ENCODE data around the gene TAB3.

TAB3 gene

DNA sequence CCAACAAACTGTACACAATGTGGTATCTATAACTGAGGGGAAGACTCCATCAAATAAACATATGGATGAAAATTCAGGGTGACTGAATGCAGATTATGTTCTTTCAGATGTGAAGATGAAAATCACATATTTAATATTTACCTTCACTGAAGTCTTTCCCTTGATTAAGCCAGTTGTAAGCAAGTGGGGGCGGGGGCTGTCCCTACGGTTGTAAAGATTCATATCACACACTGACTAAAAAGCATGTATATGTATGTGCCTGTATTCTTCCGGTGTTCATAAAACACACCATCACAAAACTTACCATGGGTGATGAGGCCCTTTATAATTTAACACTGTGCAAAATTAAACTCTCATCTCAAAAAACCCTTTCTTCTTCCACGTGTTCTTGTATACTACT is 1.3 kb downstream of the TAB3 start:
- DNase-seq (ENCODE audit: low read depth) = no peak
- H3K4me3 ChIP-seq (ENCODE audit: low read depth, low read length) = peak overlapping the region; percentile 63

DNA sequence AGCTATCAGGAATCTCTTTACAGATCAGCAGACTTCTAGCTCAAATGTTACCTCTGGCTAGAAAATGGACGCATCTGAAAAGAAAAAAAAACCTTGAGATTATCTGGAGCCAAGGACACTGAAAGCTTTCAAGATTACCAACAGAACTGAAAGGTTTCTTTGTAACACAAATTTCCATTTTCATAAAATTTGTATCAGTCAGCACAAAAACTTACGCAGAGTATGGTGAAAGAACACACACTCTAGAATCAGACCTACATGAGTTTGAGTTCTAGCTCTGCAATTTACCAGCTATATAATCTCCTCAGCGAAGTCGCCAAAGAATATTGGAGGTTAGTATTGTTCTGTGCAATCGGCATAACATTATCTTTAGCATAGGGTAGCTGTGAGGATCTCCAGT is 1.8 kb downstream of the TAB3 start:
- H3K4me3 ChIP-seq (ENCODE audit: low read depth, low read length) = no peak overlapping the region
- no peak for DNase-seq (ENCODE audit: low read depth)

DNA sequence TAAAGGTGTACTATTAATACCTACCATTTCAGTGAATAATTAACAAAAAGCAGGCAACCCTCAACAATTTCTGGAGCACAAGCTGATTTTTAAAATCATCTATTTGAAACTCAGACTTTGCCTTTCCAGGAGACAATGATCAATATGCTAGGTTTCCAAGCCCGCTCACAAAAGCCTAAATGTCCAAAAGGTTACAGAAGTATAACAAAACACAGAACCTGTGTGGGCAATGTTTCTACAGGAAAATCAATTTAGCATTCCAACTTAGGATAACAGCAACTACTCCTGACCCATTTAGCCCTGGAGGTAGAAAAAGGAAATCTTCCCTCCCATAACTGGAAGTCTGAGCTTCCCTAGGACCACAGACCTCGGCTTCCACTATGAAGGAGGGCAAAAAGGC is 3.9 kb downstream of the TAB3 start:
- no peak overlapping the region for H3K4me3 ChIP-seq (ENCODE audit: low read depth, low read length)
- no peak for DNase-seq (ENCODE audit: low read depth)

DNA sequence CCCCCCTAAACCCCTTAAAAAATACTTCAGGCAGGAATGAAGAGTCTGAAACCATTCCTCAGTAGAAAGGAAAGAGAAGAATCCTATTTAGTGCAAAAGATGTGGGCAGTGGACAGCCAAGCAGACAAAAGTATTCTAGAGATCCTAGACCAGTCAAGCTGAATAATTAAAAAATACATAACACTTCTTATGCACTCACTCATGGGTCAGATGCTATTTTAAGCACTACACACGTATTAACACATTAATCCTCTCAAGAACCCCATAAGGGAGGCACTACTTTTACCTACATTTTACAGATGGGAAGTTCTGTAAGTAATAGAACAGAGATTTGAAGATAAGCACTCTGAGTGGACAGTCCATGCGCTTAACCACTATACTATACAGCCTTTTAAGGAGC is 5.9 kb downstream of the TAB3 start:
- H3K4me3 ChIP-seq (ENCODE audit: low read depth, low read length) = no peak overlapping the region
- DNase-seq (ENCODE audit: low read depth) = no peak

DNA sequence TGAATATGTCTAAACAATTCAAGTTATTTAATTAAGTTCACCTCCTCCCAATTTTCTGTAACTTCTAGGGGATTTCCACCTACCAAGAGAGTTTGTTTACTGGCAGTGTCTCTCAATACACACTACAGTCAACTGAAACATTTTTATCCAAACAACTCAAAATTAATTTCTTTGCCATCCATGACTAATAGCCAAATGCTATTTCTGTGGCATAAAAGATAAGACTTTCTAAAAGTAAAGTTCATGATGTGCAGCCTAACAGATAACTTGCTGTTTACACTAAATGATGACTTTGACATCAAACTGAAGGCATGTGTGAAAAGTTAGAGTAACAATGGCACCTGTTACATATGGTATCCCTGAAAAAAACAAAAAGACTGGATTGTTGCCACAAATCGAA is 7.3 kb downstream of the TAB3 start:
- no peak for DNase-seq (ENCODE audit: low read depth)
- no peak overlapping the region for H3K4me3 ChIP-seq (ENCODE audit: low read depth, low read length)

DNA sequence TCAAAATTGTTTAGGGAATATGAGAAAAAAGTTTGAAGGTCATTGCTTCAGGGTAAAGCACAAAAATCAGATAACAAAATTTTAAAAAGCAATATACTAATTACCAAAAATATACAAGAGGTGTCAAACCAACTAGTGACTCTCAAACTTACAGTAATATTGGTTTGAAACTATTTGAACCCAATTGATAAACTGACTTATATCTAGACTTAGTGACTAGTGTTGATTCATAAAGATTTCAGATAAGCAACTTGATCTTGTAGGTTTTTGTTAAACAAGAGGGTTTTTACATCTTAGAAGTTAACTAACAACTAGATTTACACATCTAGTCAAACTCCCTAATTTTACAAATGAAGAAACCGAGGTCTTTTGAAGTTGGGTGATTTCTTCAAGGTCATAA is 7.7 kb downstream of the TAB3 start:
- DNase-seq (ENCODE audit: low read depth) = no peak
- no peak overlapping the region for H3K4me3 ChIP-seq (ENCODE audit: low read depth, low read length)

DNA sequence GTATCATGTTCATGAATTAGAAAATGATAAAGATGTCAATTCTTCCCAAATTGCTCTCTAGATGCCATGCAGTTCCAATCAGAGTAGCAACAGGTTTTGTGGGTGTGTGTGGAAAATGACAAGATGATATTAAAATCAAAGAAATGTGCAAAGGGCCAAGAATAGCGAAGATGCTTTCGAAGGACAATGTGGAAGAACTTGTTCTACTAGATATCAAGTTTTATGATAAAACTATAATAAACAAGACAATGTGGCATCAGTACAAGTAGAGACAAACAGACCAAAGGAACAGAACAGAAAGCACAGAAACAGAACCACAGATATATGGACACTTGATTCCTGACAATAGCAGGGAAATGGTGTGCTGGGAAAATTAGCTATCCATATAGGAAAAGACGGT is 9.0 kb downstream of the TAB3 start:
- DNase-seq (ENCODE audit: low read depth) = no peak
- H3K4me3 ChIP-seq (ENCODE audit: low read depth, low read length) = no peak overlapping the region

DNA sequence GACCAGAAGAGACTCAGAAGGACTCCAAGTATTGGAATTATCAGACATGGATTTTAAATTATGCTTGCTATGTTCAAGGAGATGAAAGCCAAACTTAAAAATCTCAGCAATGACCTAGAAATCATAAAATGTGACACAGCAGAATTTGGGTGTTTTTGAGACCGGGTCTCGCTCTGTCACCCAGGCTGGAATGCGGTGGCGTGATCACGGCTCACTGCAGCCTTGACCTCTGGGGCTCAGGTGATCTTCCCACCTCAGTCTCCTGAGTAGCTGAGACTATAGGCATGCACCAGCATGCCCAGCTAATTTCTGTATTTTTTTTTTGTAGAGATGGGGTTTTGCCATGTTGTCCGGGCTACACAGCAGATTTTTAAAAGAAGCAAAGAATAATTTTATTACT is 12.7 kb downstream of the TAB3 start:
- no peak for DNase-seq (ENCODE audit: low read depth)
- no peak overlapping the region for H3K4me3 ChIP-seq (ENCODE audit: low read depth, low read length)

DNA sequence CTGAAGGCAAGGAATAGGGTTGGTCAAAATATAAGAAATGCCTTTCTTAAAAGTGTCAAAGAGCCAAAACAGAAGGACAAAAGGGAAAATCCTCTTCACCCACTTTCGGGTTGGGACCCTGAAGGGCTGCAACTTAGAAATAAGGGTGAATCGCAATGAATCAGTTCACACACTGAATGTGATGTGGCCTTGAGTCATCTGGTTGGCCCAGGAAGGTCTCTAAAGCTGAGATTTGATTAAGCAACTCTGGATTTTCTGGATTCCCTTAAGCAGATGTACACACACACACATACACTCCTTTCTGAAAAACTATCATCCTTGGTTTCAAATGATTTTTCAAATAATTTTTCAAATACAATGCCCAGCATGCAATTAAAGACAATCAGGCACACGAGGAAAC is 13.1 kb downstream of the TAB3 start:
- peak; percentile 64 for DNase-seq (ENCODE audit: low read depth)
- no peak overlapping the region for H3K4me3 ChIP-seq (ENCODE audit: low read depth, low read length)

DNA sequence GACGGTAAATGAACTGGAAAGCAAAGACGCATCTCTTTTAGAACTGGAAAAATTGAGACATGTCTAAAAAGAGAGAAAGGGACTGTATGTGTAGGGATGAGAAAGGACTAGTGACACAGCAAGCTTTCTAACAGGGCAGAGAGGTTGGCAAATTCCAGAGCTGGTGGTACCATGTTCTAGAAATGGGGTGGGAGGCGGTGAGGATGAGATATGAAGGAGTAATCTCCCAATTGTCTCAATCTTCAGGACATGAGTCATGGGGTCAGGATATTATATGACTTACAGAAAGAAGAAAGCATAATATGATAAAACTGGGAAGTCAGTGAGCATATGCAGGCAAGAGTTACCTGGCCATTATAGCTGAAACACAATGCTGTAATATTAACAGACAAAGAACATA is 14.2 kb downstream of the TAB3 start:
- no peak overlapping the region for H3K4me3 ChIP-seq (ENCODE audit: low read depth, low read length)
- DNase-seq (ENCODE audit: low read depth) = no peak

DNA sequence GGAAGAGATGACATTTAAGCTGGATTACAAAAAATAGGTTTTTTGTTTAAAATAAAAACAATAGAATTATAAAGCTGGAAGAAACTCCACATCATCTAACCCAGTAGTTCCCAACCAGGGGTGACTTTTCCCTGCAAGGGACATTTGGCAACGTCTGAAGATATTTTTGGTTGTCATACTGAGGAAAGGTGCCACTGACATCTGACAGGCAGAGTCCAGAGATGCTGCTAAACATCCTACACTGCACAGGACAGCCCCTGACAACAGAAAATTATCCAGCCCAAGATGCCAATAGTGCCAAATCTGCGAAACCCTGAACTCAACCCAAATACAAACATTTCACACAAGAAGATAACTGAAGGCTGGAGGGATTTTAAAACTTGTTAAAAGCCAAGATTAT is 18.5 kb downstream of the TAB3 start:
- no peak overlapping the region for H3K4me3 ChIP-seq (ENCODE audit: low read depth, low read length)
- DNase-seq (ENCODE audit: low read depth) = no peak

DNA sequence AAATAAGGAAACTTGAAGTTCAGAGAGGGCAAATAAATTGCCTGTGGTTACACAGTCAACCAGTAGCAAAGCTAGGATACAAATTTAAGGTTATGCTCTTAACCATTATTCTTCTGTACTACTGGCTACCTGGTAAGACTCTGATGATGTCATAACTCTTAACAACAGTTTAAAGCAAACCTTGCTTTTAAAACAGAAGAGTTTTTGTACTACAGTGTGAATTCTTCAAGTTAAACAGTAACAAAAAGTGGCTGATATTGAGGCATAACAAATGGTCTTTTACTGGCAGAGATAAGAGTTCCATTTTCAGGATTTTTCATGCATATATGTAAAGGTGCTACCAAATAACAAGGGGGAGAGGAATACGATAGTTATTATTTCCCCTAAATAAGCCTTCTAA is 23.4 kb downstream of the TAB3 start:
- DNase-seq (ENCODE audit: low read depth) = no peak
- no peak overlapping the region for H3K4me3 ChIP-seq (ENCODE audit: low read depth, low read length)

DNA sequence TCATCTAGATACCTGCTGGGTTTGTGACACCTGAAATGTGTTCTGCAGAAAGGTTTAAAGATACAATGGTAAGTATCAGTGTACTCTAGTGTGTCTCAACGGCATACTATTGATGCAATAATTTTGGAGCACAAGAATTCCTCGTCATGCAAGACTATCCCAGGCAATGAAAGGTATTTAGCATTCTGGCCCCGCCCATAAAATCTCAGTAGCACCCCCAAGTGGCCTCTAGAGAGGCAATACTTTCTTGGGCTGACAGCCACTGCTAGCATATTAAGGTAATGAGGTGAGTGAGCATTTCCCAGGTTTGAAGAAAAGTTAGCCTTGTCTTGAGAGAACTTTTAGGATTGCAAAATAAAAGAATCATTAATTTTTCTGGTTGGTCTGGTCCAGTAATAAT is 24.0 kb downstream of the TAB3 start:
- no peak overlapping the region for H3K4me3 ChIP-seq (ENCODE audit: low read depth, low read length)
- no peak for DNase-seq (ENCODE audit: low read depth)

DNA sequence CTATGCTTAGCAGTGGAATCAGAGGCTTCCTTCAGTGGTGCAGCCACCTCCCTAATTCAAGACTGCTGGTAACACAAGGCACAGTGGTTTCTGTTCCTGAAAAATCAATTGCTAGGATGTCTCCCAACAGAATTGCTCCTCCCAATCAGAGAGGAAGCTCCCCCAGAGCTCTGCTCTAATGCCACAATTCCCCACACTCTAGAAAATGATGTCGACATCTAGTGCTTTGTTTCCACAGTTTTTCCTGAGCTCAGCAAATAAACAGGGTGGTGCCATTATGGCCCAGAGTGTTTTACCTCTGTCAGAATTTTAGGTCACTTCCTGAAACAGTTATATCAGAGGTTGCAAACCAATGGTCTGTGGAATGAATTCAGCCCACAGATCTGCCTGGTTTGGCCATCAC is 24.7 kb downstream of the TAB3 start:
- DNase-seq (ENCODE audit: low read depth) = no peak
- no peak overlapping the region for H3K4me3 ChIP-seq (ENCODE audit: low read depth, low read length)

DNA sequence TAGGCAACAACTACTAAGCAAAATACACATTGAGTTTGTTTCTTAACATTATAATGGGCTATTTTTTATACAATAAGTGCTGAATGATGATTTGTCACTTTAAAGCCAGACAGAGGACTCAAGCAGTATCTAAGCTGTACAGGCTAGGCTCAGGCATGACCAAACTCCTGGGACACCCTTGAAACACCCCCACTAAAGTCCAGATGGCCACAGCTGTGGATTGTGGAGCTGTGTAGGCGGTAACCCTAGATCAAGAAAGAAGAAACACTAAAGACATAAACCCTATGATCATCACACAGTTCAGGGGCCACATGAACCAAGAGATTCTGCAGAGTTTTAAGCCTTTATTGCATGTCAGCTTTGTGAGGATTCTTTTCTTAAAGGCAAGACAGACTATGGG is 25.1 kb downstream of the TAB3 start:
- no peak overlapping the region for H3K4me3 ChIP-seq (ENCODE audit: low read depth, low read length)
- no peak for DNase-seq (ENCODE audit: low read depth)

DNA sequence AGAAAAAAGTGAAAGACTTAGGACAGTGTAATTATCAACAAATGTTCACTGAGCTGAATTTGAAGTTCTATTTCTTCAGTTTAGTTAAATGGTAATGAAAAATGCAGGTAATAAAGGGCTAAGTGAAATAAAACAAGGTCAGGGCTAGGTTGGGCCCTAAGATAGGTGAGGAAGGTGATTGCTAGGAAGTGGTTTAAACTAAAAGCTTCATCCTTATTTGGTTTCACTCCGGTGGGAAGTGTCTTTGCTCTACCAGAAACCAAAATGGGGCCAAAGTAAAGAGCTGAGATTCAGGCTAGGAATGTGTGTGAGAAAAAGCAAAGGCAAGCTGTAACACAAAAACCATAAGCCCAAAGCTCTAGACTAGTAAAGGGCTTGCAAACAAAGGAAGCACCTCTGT is 31.0 kb downstream of the TAB3 start:
- H3K4me3 ChIP-seq (ENCODE audit: low read depth, low read length) = no peak overlapping the region
- DNase-seq (ENCODE audit: low read depth) = no peak

DNA sequence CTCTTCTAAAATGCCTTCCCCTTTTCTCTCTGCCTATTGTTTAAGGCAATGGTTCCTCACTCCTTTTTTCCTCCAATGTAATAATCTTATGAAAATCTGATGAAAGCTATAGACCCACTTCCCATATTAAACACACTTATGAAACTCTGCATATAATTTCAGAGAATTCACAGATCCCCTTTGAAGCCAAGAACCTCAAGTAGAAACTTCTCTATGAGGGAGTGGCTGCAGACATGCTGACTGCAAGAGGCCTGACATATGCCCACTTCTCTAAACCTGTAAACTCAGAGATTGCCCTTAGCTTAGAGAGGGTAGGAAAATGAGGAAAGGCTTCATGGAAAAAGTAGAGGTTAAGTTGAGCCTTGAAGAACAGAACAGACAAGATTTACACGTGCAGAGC is 37.6 kb downstream of the TAB3 start:
- no peak for DNase-seq (ENCODE audit: low read depth)
- no peak overlapping the region for H3K4me3 ChIP-seq (ENCODE audit: low read depth, low read length)

DNA sequence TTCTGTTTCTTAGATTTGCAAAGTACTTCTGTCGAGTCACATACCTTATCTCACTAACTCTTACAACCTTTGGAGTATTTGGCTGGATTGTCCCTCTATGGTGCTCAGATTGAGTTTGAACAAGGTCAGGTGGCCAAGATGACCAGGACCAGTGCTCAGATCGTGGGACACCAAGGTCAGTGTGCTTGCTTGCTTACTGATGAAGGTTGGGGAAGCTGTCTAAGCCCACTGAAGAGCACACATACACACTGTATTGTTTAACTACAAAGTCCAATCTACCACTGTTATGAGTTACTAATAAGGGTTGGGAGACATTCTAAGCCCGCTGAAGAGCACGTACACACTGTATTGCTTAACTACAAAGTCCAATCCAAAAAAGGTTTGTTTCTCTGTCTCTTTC is 53.7 kb downstream of the TAB3 start:
- DNase-seq (ENCODE audit: low read depth) = no peak
- H3K4me3 ChIP-seq (ENCODE audit: low read depth, low read length) = no peak overlapping the region

DNA sequence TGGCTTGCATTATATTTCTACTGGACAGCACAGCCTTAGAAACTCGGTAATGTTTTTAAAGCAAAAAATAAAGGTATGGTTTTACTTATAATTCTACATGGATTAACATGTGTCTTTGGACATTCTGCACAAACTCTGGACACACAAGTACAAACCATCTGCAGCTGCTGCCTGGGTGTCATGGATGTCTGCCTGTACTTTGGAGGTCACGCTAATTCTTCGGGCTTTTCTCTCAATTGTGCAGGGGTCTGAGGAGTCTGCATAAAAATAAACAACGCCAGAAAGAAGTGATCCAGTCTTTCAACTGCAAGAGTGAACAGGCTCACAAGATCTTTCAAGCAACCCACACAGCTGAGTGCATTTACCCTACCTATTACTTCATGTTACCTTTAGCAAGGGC is 55.2 kb downstream of the TAB3 start:
- no peak overlapping the region for H3K4me3 ChIP-seq (ENCODE audit: low read depth, low read length)
- no peak for DNase-seq (ENCODE audit: low read depth)

DNA sequence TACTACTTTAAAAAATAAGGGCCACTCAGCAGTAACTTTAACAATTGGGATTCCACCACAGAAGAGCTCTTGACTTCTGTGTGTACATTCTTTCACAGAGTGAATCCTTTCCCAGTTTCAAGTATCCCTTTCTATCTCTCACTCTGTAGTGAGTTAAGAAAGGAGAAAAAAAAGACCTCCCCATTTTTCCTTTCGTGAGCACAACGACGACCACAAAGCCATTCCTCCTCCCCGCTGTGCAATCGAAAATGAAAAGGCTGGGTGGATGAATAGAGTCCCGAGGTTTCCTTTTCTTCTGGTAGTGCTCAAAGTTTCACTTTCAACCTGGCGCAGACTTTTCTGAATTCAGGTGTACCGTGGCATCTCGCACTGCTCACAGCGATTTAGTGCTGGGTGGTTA is 58.0 kb downstream of the TAB3 start:
- H3K4me3 ChIP-seq (ENCODE audit: low read depth, low read length) = no peak overlapping the region

DNA sequence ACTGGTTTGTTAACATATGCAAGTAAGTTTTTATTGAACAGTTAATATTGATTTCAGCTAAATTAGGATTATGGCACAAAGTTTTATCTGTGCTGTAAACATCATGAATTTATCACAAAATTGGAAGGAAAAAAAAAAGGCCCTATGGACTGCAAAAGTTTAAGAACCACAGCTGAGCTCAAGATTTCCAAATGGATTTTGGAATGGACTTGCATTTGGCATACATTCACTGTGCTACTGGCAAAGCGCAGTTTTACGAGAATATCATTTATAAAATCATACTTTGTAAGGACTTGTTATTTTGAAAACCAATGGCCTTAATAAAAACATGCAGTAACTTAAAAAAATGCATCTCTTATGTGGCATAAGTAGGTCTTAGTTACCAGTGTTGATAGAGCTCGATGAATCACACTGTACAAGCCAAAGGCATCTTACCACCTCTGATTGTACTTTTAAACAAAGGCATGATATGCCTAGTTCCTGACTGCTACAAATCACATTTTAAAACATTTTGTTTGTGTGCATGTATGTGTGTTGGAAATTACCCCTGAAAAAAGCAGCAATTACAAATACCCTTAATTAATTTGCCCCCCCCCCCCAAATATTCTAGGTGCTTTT is 58.6 kb downstream of the TAB3 start:
- no peak for DNase-seq (ENCODE audit: low read depth)
- no peak overlapping the region for H3K4me3 ChIP-seq (ENCODE audit: low read depth, low read length)

More for the DNA sequence above, 58.0 kb downstream of the TAB3 start:
- no peak for DNase-seq (ENCODE audit: low read depth)

DNA sequence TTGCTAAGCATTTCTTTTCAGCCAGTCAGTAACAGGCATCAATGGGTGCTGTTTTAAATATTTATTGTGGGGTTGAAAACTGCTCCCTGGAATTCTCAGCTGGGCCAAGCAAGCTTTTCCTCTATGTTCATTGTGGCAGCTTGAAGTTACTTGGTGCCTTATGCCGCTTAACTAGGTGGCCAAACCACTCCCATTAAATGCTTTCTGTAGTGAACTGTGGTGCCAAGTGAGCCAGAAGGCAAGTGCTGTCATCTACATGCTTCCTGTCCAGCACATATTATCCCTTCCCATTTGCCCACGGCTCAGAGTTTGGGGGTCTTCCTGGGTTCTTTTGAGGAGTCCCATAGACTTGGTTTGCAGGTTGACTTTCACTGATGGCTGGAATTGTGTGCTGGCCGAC is 64.8 kb downstream of the TAB3 start:
- no peak overlapping the region for H3K4me3 ChIP-seq (ENCODE audit: low read depth, low read length)
- no peak for DNase-seq (ENCODE audit: low read depth)

Measured in skeletal muscle cell (primary cell).